GM10248 (cell line): Measurements from ENCODE around the gene MVB12B.

Experiments used
- CTCF ChIA-PET: fragments of 300-600 bp; sonication (Branson Sonifier 250); formaldehyde crosslinking; extraction: SDS; loops from one replicate; lab custom pipeline; 2021; ENCODE audit warnings: antibody characterized with exemption; lab: Yijun Ruan, JAX
- POLR2A ChIA-PET: fragments of 350-650 bp; sonication (Branson Sonifier 250); formaldehyde crosslinking; extraction: SDS; loops from one replicate; lab custom pipeline; 2020; ENCODE audit warnings: antibody characterized with exemption; lab: Yijun Ruan, JAX
- DNase-seq: peaks from one replicate; pipeline ENCODE4 v3.0.0; 2012; ENCODE audit errors: extremely low spot score
- TF ChIP-seq, protein P1 (sequence below): IDR thresholded peaks from 2 replicates; pipeline ENCODE4 v1.5.1; 2012; ENCODE audit warnings: mild to moderate bottlenecking, low read depth; ENCODE audit errors: extremely low read depth, missing control alignments, control extremely low read depth

Gene MVB12B

DNA sequence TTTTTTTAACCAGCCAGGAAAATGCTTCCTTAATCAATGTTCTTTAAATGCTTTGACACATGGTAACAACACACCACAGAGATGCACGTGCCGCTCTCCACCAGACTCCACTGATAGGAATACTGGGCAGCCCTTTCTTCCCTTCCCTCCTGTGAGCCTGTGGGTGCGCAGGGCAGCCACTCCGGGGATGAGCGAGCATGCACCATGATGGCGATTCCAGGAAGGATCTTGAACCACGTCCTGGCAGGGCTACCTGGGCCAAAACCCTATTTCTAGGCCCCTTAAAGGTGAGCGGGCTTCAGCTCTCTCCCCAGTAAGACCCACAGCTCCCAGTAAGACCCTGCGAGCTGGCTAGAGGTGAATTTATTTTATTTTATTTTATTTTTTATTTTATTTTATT, 128.2 kb downstream of the MVB12B start:
- POLR2A ChIA-PET, result no interaction called here
- CTCF ChIA-PET, result no interaction called here
- TF ChIP-seq, protein P1, sequence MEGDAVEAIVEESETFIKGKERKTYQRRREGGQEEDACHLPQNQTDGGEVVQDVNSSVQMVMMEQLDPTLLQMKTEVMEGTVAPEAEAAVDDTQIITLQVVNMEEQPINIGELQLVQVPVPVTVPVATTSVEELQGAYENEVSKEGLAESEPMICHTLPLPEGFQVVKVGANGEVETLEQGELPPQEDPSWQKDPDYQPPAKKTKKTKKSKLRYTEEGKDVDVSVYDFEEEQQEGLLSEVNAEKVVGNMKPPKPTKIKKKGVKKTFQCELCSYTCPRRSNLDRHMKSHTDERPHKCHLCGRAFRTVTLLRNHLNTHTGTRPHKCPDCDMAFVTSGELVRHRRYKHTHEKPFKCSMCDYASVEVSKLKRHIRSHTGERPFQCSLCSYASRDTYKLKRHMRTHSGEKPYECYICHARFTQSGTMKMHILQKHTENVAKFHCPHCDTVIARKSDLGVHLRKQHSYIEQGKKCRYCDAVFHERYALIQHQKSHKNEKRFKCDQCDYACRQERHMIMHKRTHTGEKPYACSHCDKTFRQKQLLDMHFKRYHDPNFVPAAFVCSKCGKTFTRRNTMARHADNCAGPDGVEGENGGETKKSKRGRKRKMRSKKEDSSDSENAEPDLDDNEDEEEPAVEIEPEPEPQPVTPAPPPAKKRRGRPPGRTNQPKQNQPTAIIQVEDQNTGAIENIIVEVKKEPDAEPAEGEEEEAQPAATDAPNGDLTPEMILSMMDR, result no peak
- DNase-seq, result no peak

DNA sequence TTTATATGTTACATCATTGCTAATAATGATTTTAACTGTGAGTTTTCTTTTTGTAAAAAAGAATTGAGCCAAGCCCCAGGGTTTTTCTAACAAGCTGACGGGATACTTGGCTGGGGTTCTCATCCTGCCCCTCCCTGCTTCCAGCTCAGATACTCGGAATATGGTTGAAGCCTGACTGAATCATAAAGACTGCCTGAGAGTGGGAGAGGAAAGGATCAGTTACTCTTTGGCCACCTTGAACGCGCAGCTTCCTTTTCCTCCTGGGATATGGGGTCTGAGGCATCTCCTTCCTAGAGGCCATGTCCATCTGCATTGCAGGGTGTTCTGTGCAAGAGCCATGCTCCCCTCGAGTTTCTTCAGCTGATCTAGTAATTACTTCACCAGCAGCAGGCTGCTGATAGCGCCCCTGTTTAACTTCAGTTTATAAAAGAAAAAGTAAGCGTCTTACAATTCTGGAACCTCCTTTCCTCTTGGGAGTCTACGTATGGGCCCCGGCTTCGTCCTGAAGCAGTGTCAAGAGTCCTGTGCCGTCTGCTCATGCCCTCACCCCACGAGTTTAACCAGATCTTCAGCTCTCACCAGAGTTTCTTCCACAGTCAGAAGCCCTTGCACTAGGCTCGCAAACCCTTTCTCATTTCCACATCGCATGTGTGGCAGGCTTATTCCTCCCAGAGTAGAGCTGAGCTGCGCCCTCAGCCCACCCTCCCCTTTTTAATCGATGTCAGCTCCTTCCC, 130.0 kb downstream of the MVB12B start:
- CTCF ChIA-PET, result interaction anchor here (1.0 to 1.3 kb wide), 3 partner anchors 9 to 54 kb away, joined by 3 read pairs; no protein-coding TSS in a partner anchor

DNA sequence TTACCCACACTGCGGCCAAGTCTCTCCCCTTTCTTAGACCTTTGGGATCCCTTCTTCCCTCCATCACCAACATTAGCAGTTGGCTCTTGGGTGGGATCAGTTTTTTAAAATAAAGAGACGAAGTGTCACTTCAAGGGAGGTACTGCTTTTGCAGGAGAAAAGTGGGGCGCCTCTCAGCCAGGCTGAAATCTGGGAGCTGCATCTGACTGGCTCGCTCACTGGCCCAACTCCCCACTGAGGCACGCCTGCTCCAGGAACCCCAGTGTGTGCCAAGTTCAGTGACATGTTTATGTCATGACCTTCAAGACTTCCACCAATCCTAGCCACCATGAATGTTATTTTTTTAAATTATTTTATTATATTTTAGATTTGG, 130.5 kb downstream of the MVB12B start:
- ChIA-PET POLR2A (no interaction called here), CTCF (interaction anchor here (1.0 kb wide), 1 partner anchor 53 kb away, joined by 3 read pairs; no protein-coding TSS in a partner anchor)
- TF ChIP-seq, protein P1, result no peak
- no peak for DNase-seq

More for the DNA sequence above, 130.0 kb downstream of the MVB12B start:
- POLR2A ChIA-PET, result no interaction called here
- TF ChIP-seq, protein P1, result no peak
- DNase-seq, result no peak

DNA sequence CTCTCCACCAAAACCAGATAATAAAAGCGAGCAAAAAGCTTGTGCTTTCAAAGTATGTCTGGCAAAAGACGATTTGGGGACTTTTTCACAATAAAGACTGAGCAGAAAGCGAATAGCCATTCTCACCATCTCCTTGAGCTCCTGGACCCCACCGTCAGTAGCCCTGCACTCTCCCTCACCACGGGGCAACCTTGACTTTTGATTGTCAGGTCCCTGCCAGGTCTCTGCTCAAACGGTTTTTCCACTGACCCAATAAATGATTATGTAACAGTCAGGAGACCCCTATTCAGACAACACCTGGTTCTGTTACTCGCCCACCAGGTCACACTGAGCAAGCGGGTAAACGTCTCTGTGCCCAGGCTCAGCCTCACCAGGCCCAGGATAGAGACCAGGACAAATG, 131.3 kb downstream of the MVB12B start:
- ChIA-PET CTCF (no interaction called here), POLR2A (no interaction called here)
- TF ChIP-seq, protein P1, result no peak
- DNase-seq, result no peak

DNA sequence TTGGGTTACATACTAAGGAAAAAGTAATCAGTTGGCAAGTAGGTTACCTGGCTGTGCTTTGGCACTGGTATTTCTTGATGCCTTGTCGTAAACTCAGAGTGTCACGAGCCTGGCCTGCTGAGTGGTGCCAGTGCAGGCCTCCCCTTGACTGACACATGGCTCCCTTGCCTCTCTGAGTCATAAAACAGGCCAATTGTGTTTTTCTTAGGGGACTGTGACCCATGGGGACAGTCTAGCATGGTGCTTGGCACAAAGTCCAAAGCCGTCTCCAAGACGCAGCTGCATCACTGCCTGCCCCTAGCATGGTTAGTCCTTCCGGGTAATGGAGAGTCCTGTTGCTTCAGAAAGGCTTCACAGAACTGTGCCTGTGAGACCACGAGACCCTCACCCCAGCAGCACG, 132.5 kb downstream of the MVB12B start:
- DNase-seq, result no peak
- ChIA-PET POLR2A (no interaction called here), CTCF (interaction anchor here (1.8 kb wide), 1 partner anchor 10 kb away, joined by 4 read pairs; no protein-coding TSS in a partner anchor)
- TF ChIP-seq, protein P1, result no peak

DNA sequence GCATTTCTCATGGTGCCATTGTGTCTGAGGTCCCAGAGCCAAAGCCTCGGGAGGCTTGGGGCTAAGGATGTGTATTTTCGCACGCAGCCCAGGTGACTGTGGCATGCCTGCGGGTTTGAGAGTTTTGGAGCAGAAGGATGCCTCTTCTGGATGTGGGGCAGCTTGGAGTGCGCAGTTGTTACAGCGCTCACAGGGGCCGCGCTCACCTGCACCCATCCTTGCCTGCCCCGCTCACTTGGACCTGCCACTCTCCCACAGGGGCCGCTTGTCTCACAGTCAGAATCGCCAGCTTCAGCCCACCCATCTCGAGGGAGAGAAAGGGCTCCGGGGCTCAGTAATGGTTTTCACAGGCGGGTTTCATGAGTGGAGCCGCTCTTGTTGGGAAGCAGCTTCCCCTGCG, 132.9 kb downstream of the MVB12B start:
- DNase-seq, result no peak
- ChIA-PET CTCF (interaction anchor here (1.8 kb wide), 1 partner anchor 9 kb away, joined by 4 read pairs; no protein-coding TSS in a partner anchor), POLR2A (no interaction called here)
- TF ChIP-seq, protein P1, result no peak
